ENCODE measurements around the gene LUC7L.
"Not testable (repeated sequence)": the region's sequence is repeated elsewhere in the genome, so short reads cannot be mapped to it uniquely, and the experiment has no call there.

The LUC7L gene

DNA sequence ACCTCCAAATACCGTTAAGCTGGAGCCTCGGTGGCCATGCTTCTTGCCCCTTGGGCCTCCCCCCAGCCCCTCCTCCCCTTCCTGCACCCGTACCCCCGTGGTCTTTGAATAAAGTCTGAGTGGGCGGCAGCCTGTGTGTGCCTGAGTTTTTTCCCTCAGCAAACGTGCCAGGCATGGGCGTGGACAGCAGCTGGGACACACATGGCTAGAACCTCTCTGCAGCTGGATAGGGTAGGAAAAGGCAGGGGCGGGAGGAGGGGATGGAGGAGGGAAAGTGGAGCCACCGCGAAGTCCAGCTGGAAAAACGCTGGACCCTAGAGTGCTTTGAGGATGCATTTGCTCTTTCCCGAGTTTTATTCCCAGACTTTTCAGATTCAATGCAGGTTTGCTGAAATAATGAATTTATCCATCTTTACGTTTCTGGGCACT is 51.8 kb downstream of the LUC7L start:
- H3K4me3 ChIP-seq (ENCODE audit: low read depth, low read length), result no peak overlapping the region
- H3K36me3 ChIP-seq (ENCODE audit: control insufficient read depth, insufficient read depth, low read length), result no peaks in the 10 kb centered on the region
- H3K27ac ChIP-seq (ENCODE audit: low read depth, low read length), result no peak overlapping the region
- 0 out of 2 replicates have a peak, but pooled peaks cover 3% of the 10 kb centered on the region for H3K4me1 ChIP-seq (ENCODE audit: control insufficient read depth, insufficient read depth, low read length)
- no peaks in the 10 kb centered on the region for H3K9me3 ChIP-seq (ENCODE audit: control insufficient read depth, insufficient read depth, low read length)
- H3K9ac ChIP-seq (ENCODE audit: low read depth, low read length), result no peak overlapping the region
- H3K27me3 ChIP-seq (ENCODE audit: control insufficient read depth, insufficient read depth, low read length), result peaks cover 77% of the 10 kb centered on the region

- H3K4me3 ChIP-seq (ENCODE audit: low read depth, low read length); H3K9me3 ChIP-seq (ENCODE audit: control insufficient read depth, insufficient read depth, low read length); H3K9ac ChIP-seq (ENCODE audit: low read depth, low read length); H3K27ac ChIP-seq (ENCODE audit: low read depth, low read length); H3K36me3 ChIP-seq (ENCODE audit: control insufficient read depth, insufficient read depth, low read length); H3K4me1 ChIP-seq (ENCODE audit: control insufficient read depth, insufficient read depth, low read length): not testable (repeated sequence)
- peaks cover 82% of the 10 kb centered on the region for H3K27me3 ChIP-seq (ENCODE audit: control insufficient read depth, insufficient read depth, low read length)
Observed at GRCh38 chr16:176477-177382, 52.5 kb downstream of the LUC7L start, which contains the start of gene HBA1. HBA1 (plus strand) TSS chr16:176680; CDS start chr16:176717, 37 bp downstream.

DNA sequence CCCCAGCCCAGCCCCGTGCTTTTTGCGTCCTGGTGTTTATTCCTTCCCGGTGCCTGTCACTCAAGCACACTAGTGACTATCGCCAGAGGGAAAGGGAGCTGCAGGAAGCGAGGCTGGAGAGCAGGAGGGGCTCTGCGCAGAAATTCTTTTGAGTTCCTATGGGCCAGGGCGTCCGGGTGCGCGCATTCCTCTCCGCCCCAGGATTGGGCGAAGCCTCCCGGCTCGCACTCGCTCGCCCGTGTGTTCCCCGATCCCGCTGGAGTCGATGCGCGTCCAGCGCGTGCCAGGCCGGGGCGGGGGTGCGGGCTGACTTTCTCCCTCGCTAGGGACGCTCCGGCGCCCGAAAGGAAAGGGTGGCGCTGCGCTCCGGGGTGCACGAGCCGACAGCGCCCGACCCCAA is 53.2 kb downstream of the LUC7L start:
- not testable (repeated sequence) for H3K4me3 ChIP-seq (ENCODE audit: low read depth, low read length)

GRCh38 chr16:175011-175949 is 54.0 kb downstream of the LUC7L start:
- no peaks in the 10 kb centered on the region for H3K9me3 ChIP-seq (ENCODE audit: control insufficient read depth, insufficient read depth, low read length)
- H3K27ac ChIP-seq (ENCODE audit: low read depth, low read length), result no peak overlapping the region
- H3K27me3 ChIP-seq (ENCODE audit: control insufficient read depth, insufficient read depth, low read length), result peaks cover 85% of the 10 kb centered on the region
- H3K4me1 ChIP-seq (ENCODE audit: control insufficient read depth, insufficient read depth, low read length), result 0 out of 2 replicates have a peak, but pooled peaks cover 3% of the 10 kb centered on the region
- H3K36me3 ChIP-seq (ENCODE audit: control insufficient read depth, insufficient read depth, low read length), result no peaks in the 10 kb centered on the region
- H3K4me3 ChIP-seq (ENCODE audit: low read depth, low read length), result no peak overlapping the region
- no peak overlapping the region for H3K9ac ChIP-seq (ENCODE audit: low read depth, low read length)

More for the DNA sequence above, 53.2 kb downstream of the LUC7L start:
- peaks cover 86% of the 10 kb centered on the region for H3K27me3 ChIP-seq (ENCODE audit: control insufficient read depth, insufficient read depth, low read length)
- not testable (repeated sequence) for H3K4me1 ChIP-seq (ENCODE audit: control insufficient read depth, insufficient read depth, low read length); H3K36me3 ChIP-seq (ENCODE audit: control insufficient read depth, insufficient read depth, low read length); H3K9ac ChIP-seq (ENCODE audit: low read depth, low read length); H3K9me3 ChIP-seq (ENCODE audit: control insufficient read depth, insufficient read depth, low read length); H3K27ac ChIP-seq (ENCODE audit: low read depth, low read length)

GRCh38 chr16:173928-174769 is 55.1 kb downstream of the LUC7L start:
- not testable (repeated sequence) for H3K9me3 ChIP-seq (ENCODE audit: control insufficient read depth, insufficient read depth, low read length); H3K4me1 ChIP-seq (ENCODE audit: control insufficient read depth, insufficient read depth, low read length); H3K4me3 ChIP-seq (ENCODE audit: low read depth, low read length); H3K9ac ChIP-seq (ENCODE audit: low read depth, low read length); H3K36me3 ChIP-seq (ENCODE audit: control insufficient read depth, insufficient read depth, low read length); H3K27ac ChIP-seq (ENCODE audit: low read depth, low read length)
- peaks cover 83% of the 10 kb centered on the region for H3K27me3 ChIP-seq (ENCODE audit: control insufficient read depth, insufficient read depth, low read length)

DNA sequence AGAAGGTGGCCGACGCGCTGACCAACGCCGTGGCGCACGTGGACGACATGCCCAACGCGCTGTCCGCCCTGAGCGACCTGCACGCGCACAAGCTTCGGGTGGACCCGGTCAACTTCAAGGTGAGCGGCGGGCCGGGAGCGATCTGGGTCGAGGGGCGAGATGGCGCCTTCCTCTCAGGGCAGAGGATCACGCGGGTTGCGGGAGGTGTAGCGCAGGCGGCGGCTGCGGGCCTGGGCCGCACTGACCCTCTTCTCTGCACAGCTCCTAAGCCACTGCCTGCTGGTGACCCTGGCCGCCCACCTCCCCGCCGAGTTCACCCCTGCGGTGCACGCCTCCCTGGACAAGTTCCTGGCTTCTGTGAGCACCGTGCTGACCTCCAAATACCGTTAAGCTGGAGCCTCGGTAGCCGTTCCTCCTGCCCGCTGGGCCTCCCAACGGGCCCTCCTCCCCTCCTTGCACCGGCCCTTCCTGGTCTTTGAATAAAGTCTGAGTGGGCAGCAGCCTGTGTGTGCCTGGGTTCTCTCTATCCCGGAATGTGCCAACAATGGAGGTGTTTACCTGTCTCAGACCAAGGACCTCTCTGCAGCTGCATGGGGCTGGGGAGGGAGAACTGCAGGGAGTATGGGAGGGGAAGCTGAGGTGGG is 55.9 kb downstream of the LUC7L start:
- H3K4me3 ChIP-seq (ENCODE audit: low read depth, low read length); H3K9me3 ChIP-seq (ENCODE audit: control insufficient read depth, insufficient read depth, low read length); H3K4me1 ChIP-seq (ENCODE audit: control insufficient read depth, insufficient read depth, low read length); H3K27ac ChIP-seq (ENCODE audit: low read depth, low read length); H3K9ac ChIP-seq (ENCODE audit: low read depth, low read length); H3K36me3 ChIP-seq (ENCODE audit: control insufficient read depth, insufficient read depth, low read length): not testable (repeated sequence)
- peaks cover 83% of the 10 kb centered on the region for H3K27me3 ChIP-seq (ENCODE audit: control insufficient read depth, insufficient read depth, low read length)

DNA sequence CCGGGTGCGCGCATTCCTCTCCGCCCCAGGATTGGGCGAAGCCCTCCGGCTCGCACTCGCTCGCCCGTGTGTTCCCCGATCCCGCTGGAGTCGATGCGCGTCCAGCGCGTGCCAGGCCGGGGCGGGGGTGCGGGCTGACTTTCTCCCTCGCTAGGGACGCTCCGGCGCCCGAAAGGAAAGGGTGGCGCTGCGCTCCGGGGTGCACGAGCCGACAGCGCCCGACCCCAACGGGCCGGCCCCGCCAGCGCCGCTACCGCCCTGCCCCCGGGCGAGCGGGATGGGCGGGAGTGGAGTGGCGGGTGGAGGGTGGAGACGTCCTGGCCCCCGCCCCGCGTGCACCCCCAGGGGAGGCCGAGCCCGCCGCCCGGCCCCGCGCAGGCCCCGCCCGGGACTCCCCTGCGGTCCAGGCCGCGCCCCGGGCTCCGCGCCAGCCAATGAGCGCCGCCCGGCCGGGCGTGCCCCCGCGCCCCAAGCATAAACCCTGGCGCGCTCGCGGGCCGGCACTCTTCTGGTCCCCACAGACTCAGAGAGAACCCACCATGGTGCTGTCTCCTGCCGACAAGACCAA is 56.8 kb downstream of the LUC7L start, which contains the start of gene HBA2:
Gene HBA2, plus strand, starts transcription at position 503 of the 568 bp plus-strand sequence. Its CDS starts 37 bp downstream, at position 540.
- not testable (repeated sequence) for H3K9ac ChIP-seq (ENCODE audit: low read depth, low read length); H3K27ac ChIP-seq (ENCODE audit: low read depth, low read length); H3K4me3 ChIP-seq (ENCODE audit: low read depth, low read length); H3K9me3 ChIP-seq (ENCODE audit: control insufficient read depth, insufficient read depth, low read length); H3K4me1 ChIP-seq (ENCODE audit: control insufficient read depth, insufficient read depth, low read length); H3K36me3 ChIP-seq (ENCODE audit: control insufficient read depth, insufficient read depth, low read length)
- H3K27me3 ChIP-seq (ENCODE audit: control insufficient read depth, insufficient read depth, low read length), result peaks cover 83% of the 10 kb centered on the region

DNA sequence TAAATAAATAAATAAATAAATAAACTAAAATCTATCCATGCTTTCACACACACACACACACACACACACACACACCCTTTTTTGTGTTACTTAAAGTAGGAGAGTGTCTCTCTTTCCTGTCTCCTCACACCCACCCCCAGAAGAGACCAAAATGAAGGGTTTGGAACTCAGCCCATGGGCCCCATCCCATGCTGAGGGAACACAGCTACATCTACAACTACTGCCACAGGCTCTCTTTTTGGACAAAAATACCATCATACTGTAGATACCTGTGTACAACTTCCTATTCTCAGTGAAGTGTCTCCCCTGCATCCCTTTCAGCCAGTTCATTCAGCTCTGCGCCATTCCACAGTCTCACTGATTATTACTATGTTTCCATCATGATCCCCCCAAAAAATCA is 58.5 kb downstream of the LUC7L start:
- no peak overlapping the region for H3K9ac ChIP-seq (ENCODE audit: low read depth, low read length)
- no peak overlapping the region for H3K27ac ChIP-seq (ENCODE audit: low read depth, low read length)
- H3K4me3 ChIP-seq (ENCODE audit: low read depth, low read length), result no peak overlapping the region
- H3K4me1 ChIP-seq (ENCODE audit: control insufficient read depth, insufficient read depth, low read length), result peaks cover 17% of the 10 kb centered on the region
- peaks cover 88% of the 10 kb centered on the region for H3K27me3 ChIP-seq (ENCODE audit: control insufficient read depth, insufficient read depth, low read length)
- H3K9me3 ChIP-seq (ENCODE audit: control insufficient read depth, insufficient read depth, low read length), result no peaks in the 10 kb centered on the region
- H3K36me3 ChIP-seq (ENCODE audit: control insufficient read depth, insufficient read depth, low read length), result no peaks in the 10 kb centered on the region

- H3K4me1 ChIP-seq (ENCODE audit: control insufficient read depth, insufficient read depth, low read length), result peaks cover 17% of the 10 kb centered on the region
Observed at GRCh38 chr16:170088-170507, 59.2 kb downstream of the LUC7L start.

GRCh38 chr16:169014-169413 is 60.2 kb downstream of the LUC7L start:
- no peaks in the 10 kb centered on the region for H3K9me3 ChIP-seq (ENCODE audit: control insufficient read depth, insufficient read depth, low read length)
- H3K4me1 ChIP-seq (ENCODE audit: control insufficient read depth, insufficient read depth, low read length), result peaks cover 15% of the 10 kb centered on the region
- no peak overlapping the region for H3K9ac ChIP-seq (ENCODE audit: low read depth, low read length)
- H3K27ac ChIP-seq (ENCODE audit: low read depth, low read length), result no peak overlapping the region
- peaks cover 80% of the 10 kb centered on the region for H3K27me3 ChIP-seq (ENCODE audit: control insufficient read depth, insufficient read depth, low read length)
- H3K36me3 ChIP-seq (ENCODE audit: control insufficient read depth, insufficient read depth, low read length), result no peaks in the 10 kb centered on the region
- H3K4me3 ChIP-seq (ENCODE audit: low read depth, low read length), result no peak overlapping the region

More at GRCh38 chr16:170088-170507, 59.2 kb downstream of the LUC7L start:
- H3K27ac ChIP-seq (ENCODE audit: low read depth, low read length); H3K4me3 ChIP-seq (ENCODE audit: low read depth, low read length); H3K9me3 ChIP-seq (ENCODE audit: control insufficient read depth, insufficient read depth, low read length); H3K9ac ChIP-seq (ENCODE audit: low read depth, low read length); H3K36me3 ChIP-seq (ENCODE audit: control insufficient read depth, insufficient read depth, low read length): not testable (repeated sequence)
- peaks cover 88% of the 10 kb centered on the region for H3K27me3 ChIP-seq (ENCODE audit: control insufficient read depth, insufficient read depth, low read length)
